Right atrium auricular region (tissue), 2 donors: Measurements from ENCODE around the gene NDUFB7. TPM values are rescaled to one million over a fixed set of nuclear protein-coding genes. Genes with fewer than 3 reads are reported as not detected.

Experiments used
- DNase-seq: peaks from one replicate; pipeline ENCODE4 v3.0.0-alpha.2; 2019; ENCODE audit warnings: low spot score
- H3K27ac ChIP-seq, 2 donors: fragments of 200-600 bp; sonication (generic); 1 replicate in 1 of 2; 2 replicates in 1 of 2; pipeline ENCODE4 v1.5.1; 2016 to 2019
- H3K27me3 ChIP-seq, 2 donors: fragments of 200-600 bp; sonication (generic); one replicate each; pipeline versions ENCODE4 v1.5.1 to v1.6.0; 2017 to 2019
- H3K36me3 ChIP-seq: fragments of 200-600 bp; sonication (generic); one replicate; pipeline ENCODE4 v1.5.1; 2016
- H3K4me1 ChIP-seq, 2 donors: fragments of 200-600 bp; sonication (generic); one replicate each; pipeline versions ENCODE4 v1.5.1 to v1.6.0; 2017 to 2019
- H3K4me3 ChIP-seq, 2 donors: fragments of 200-600 bp; sonication (generic); 1 replicate in 1 of 2; 2 replicates in 1 of 2; pipeline ENCODE4 v1.5.1; 2017 to 2019; ENCODE audit warnings: mild to moderate bottlenecking in 1 of 2, moderate library complexity in 1 of 2
- H3K9me3 ChIP-seq, 2 donors: fragments of 200-600 bp; sonication (generic); one replicate each; pipeline ENCODE4 v1.5.1; 2019
- CTCF ChIP-seq, 2 donors: fragments of 200-600 bp; sonication (generic); IDR thresholded peaks; one replicate each; pipeline ENCODE4 v1.5.1; 2019; ENCODE audit warnings: antibody characterized with exemption in 2 of 2
- microRNA counts, 2 donors: library from miRNA; unstranded; fragments of <30 nt; microRNA quantifications; one replicate each; lab custom pipeline; 2016 to 2017
- microRNA-seq, 2 donors: library from miRNA; unstranded; fragments of <30 nt; microRNA quantifications; one replicate each; pipeline ENCODE4, GENCODE V29; 2016 to 2017; ENCODE audit warnings: borderline number of aligned reads in 2 of 2, borderline replicate concordance in 1 of 2
- total RNA-seq, 2 donors: library from RNA; depleted of rRNA; stranded (reverse); fragments of >200 nt; gene quantifications; one replicate each; pipeline ENCODE4 v1.1.0, GENCODE V29; 2016

NDUFB7 gene
- total RNA-seq, 2 donors from 2014 or later: 593 to 729 TPM

GRCh38 chr19:14519245-14519859 is 52.5 kb downstream of the NDUFB7 start:
- no peak for DNase-seq
- peaks cover 0 to 41% of the 10 kb centered on the region in 2 donors for H3K4me1 ChIP-seq

GRCh38 chr19:14517840-14518505 is 53.9 kb downstream of the NDUFB7 start, which contains the start of gene DNAJB1:
Gene DNAJB1 (minus strand): TSS chr19:14518397. CDS start chr19:14518349, 48 bp downstream.
- peak within 1 kb of the TSS; percentile 96 to 97 for H3K4me3 ChIP-seq
- H3K4me1 ChIP-seq: peaks cover 0 to 43% of the 10 kb centered on the region in 2 donors
- no peaks in the 10 kb centered on the region for H3K27me3 ChIP-seq
- no peaks in the 10 kb centered on the region for H3K9me3 ChIP-seq
- H3K36me3 ChIP-seq: peaks cover 32% of the 10 kb centered on the region
- peak within 1 kb of the TSS; percentile 100 for H3K27ac ChIP-seq
- no peak for TF ChIP-seq CTCF (IDR thresholded peaks at IDR 0.05)
- DNase-seq: peak; percentile 77

More at GRCh38 chr19:14519245-14519859, 52.5 kb downstream of the NDUFB7 start:
- Histone ChIP-seq H3K27me3 (no peaks in the 10 kb centered on the region), H3K36me3 (peaks cover 24% of the 10 kb centered on the region), H3K9me3 (no peaks in the 10 kb centered on the region), H3K4me3 (peak overlapping the region in 1 of 2 donors; percentile 50), H3K27ac (peak overlapping the region; percentile 100)
- no peak for TF ChIP-seq CTCF (IDR thresholded peaks at IDR 0.05)

- Histone ChIP-seq H3K4me3 (peak overlapping the region; percentile 96 to 97), H3K27ac (peak overlapping the region; percentile 100), H3K9me3 (no peaks in the 10 kb centered on the region), H3K4me1 (peaks cover 0 to 43% of the 10 kb centered on the region in 2 donors), H3K36me3 (peaks cover 32% of the 10 kb centered on the region), H3K27me3 (no peaks in the 10 kb centered on the region)
- DNase-seq: no peak
- TF ChIP-seq CTCF (IDR thresholded peaks at IDR 0.05): no peak
Observed at GRCh38 chr19:14517446-14517839, 54.4 kb downstream of the NDUFB7 start.

GRCh38 chr19:14516746-14517438 is 55.0 kb downstream of the NDUFB7 start:
- Histone ChIP-seq H3K4me3 (peak overlapping the region; percentile 96 to 97), H3K36me3 (peaks cover 32% of the 10 kb centered on the region), H3K27me3 (no peaks in the 10 kb centered on the region), H3K4me1 (peaks cover 0 to 43% of the 10 kb centered on the region in 2 donors), H3K9me3 (no peaks in the 10 kb centered on the region), H3K27ac (peak overlapping the region; percentile 100)
- no peak for DNase-seq
- TF ChIP-seq CTCF (IDR thresholded peaks at IDR 0.05): no peak

MicroRNA genes within 50 kb of the gene (microRNA counts, 767-probe panel; counts per million panel counts)
- 0 to 31.0 counts per million in 2 donors for microRNA hsa-miR-639 (lab: Ali Mortazavi, UCI)

Small RNA genes within 50 kb of the gene (microRNA-seq; reads per million reads assigned to microRNA genes)
- gene MIR639: 0 to 0.71 reads per million in 2 donors

Other genes starting within 250 kb of the NDUFB7 start
- 10 to 100 TPM; 33.9 to 37.3 TPM for gene ADGRE5, start 190.6 kb downstream of the NDUFB7 start, total RNA-seq
- 10 to 100 TPM; 25.5 to 29.8 TPM for gene DDX39A, start 152.7 kb downstream of the NDUFB7 start, total RNA-seq
- gene PKN1, start 138.8 kb downstream of the NDUFB7 start, total RNA-seq: 100 to 1,000 TPM in 1 of 2 donors, 10 to 100 TPM in 1; 87.2 to 111 TPM
- not detected for gene PTGER1, start 96.7 kb downstream of the NDUFB7 start, total RNA-seq
- 10 to 100 TPM; 49.6 to 58.2 TPM for gene GIPC1, start 75.9 kb downstream of the NDUFB7 start, total RNA-seq
- 10 to 100 TPM; 36.5 to 52.9 TPM for gene DNAJB1, start 53.7 kb downstream of the NDUFB7 start, total RNA-seq
- 10 to 100 TPM; 60.3 to 63.9 TPM for gene TECR, start 42.5 kb downstream of the NDUFB7 start, total RNA-seq
- gene CLEC17A, start 11.0 kb upstream of the NDUFB7 start, total RNA-seq: not detected
- not detected for gene ADGRE3, start 102.8 kb upstream of the NDUFB7 start, total RNA-seq
- gene ZNF333, start 118.0 kb upstream of the NDUFB7 start, total RNA-seq: 10 to 100 TPM; 12.5 to 15.4 TPM
- 1 to 10 TPM; 1.1 to 1.6 TPM for gene ADGRE2, start 206.5 kb upstream of the NDUFB7 start, total RNA-seq